ENCODE measurements around the gene LDLRAD4.

DNA sequence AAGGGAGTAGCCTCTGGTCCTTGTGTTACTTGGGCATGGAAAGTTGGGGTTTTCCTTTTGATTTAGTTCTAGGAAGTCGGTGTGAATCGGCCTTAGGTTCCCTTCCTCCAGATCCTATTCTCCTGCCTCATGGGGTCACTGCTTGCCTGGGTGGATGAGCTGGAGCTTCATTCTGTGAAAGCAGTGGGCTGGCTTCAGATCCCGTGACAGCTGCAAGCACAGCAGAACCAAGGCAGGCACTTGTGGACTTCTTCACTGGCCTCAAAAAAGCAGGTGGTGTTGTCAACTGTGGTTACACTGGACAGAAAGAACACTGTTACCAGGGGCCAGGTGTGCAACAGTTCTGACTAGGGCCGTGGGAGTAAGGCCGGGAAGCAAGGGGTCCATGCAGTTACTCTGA, 243.4 kb downstream of the LDLRAD4 start:
- TF ChIP-seq, protein P1, sequence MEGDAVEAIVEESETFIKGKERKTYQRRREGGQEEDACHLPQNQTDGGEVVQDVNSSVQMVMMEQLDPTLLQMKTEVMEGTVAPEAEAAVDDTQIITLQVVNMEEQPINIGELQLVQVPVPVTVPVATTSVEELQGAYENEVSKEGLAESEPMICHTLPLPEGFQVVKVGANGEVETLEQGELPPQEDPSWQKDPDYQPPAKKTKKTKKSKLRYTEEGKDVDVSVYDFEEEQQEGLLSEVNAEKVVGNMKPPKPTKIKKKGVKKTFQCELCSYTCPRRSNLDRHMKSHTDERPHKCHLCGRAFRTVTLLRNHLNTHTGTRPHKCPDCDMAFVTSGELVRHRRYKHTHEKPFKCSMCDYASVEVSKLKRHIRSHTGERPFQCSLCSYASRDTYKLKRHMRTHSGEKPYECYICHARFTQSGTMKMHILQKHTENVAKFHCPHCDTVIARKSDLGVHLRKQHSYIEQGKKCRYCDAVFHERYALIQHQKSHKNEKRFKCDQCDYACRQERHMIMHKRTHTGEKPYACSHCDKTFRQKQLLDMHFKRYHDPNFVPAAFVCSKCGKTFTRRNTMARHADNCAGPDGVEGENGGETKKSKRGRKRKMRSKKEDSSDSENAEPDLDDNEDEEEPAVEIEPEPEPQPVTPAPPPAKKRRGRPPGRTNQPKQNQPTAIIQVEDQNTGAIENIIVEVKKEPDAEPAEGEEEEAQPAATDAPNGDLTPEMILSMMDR (IDR thresholded peaks at IDR 0.05) = no peak
- no peak for TF ChIP-seq POLR2A (IDR thresholded peaks at IDR 0.05; ENCODE audit: low read depth)
